AG04450 (cell line): ENCODE measurements around the gene TMTC4. TPM values are rescaled to one million over a fixed set of nuclear protein-coding genes. Genes with fewer than 3 reads are reported as not detected.
"Not testable (repeated sequence)": the region's sequence is repeated elsewhere in the genome, so short reads cannot be mapped to it uniquely, and the experiment has no call there.

ENCODE experiments used
- CTCF ChIA-PET: fragments of 300-600, 350-600 bp; formaldehyde crosslinking; extraction: SDS; loops from one replicate; lab custom pipeline; 2022; ENCODE audit warnings: antibody characterized with exemption, inconsistent platforms; lab: Charles Lee
- POLR2A ChIA-PET: fragments of 350-600 bp; formaldehyde crosslinking; extraction: SDS; loops from one replicate; lab custom pipeline; 2021; ENCODE audit warnings: antibody characterized with exemption, inconsistent platforms; lab: Yijun Ruan, JAX
- DNase-seq: peaks from one replicate; pipeline ENCODE4 v3.0.0-alpha.2; 2011; ENCODE audit warnings: low read depth, low spot score
- H3K27ac ChIP-seq: one replicate; pipeline ENCODE4 v1.5.1; 2012; ENCODE audit warnings: low read depth, low read length, control low read depth
- H3K27me3 ChIP-seq: one replicate; pipeline ENCODE4 v1.6.0; 2012; ENCODE audit warnings: low read length; ENCODE audit not compliant: control insufficient read depth, insufficient read depth
- H3K4me3 ChIP-seq: 2 replicates; pipeline ENCODE4 v1.5.1; 2011; ENCODE audit warnings: mild to moderate bottlenecking, low read depth, low read length, control low read depth
- H3K9me3 ChIP-seq: 2 replicates; pipeline ENCODE4 v1.5.1; 2012; ENCODE audit warnings: low read length; ENCODE audit not compliant: control insufficient read depth, insufficient read depth
- polyA plus RNA-seq: library from polyadenylated mRNA; depleted of rRNA; stranded (reverse); fragments of >200 nt; gene quantifications from 2 replicates; pipeline ENCODE4 v1.2.3, GENCODE V29; 2011
- TF ChIP-seq, protein P1 (sequence below): IDR thresholded peaks from 2 replicates; pipeline ENCODE4 v1.5.1; 2011; ENCODE audit warnings: low read depth, low read length, control low read depth, inconsistent platforms

TMTC4 gene
- polyA plus RNA-seq, 1 experiment: 22.2 TPM

DNA sequence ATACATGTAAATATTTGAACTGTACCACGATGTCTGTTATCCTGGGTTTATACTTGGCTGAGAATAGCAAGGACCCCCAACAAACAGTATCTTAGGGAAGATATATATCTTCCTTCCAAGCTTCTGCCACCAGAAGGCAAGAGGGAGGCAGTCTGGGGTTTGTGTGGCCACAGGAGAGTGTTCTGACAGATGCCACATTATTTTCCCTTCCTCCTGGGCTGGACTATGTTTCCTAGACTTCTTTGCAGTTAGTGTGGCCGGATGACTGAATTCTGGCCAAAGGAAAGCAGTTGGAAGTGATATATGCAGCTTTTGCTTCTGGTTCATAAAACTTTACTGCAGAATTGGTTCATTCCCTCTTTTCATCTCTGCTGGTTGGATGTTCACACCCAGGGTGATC is 39.9 kb upstream of the TMTC4 start:
- DNase-seq: no peak
- POLR2A ChIA-PET: no interaction called here
- Histone ChIP-seq H3K27ac (no peak overlapping the region), H3K27me3 (peaks cover 3% of the 10 kb centered on the region), H3K4me3 (no peak overlapping the region), H3K9me3 (no peaks in the 10 kb centered on the region)
- TF ChIP-seq, protein P1, sequence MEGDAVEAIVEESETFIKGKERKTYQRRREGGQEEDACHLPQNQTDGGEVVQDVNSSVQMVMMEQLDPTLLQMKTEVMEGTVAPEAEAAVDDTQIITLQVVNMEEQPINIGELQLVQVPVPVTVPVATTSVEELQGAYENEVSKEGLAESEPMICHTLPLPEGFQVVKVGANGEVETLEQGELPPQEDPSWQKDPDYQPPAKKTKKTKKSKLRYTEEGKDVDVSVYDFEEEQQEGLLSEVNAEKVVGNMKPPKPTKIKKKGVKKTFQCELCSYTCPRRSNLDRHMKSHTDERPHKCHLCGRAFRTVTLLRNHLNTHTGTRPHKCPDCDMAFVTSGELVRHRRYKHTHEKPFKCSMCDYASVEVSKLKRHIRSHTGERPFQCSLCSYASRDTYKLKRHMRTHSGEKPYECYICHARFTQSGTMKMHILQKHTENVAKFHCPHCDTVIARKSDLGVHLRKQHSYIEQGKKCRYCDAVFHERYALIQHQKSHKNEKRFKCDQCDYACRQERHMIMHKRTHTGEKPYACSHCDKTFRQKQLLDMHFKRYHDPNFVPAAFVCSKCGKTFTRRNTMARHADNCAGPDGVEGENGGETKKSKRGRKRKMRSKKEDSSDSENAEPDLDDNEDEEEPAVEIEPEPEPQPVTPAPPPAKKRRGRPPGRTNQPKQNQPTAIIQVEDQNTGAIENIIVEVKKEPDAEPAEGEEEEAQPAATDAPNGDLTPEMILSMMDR: no peak
- CTCF ChIA-PET: no interaction called here

DNA sequence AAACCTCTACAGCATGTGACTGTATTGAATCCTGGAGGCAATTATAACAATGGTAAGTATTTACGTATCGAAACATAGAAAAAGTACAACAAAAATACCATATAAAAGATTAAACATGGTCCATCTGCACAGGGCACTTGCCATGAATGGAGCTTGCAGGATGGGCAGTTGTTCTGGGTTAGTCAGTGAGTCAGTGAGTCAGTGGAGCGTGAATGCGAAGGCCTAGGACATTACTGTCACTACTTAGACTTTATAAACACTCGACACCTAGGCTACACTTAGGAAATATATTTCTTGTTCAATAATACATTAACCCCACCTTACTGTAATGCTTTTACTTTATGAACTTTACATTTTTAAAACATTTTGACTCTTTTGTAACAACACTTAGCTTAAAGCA is 35.6 kb upstream of the TMTC4 start:
- ChIA-PET POLR2A (no interaction called here), CTCF (interaction anchor here (0.6 to 2.4 kb wide), 2 partner anchors 12 to 16 kb away, joined by 3 to 10 read pairs; no protein-coding TSS in a partner anchor)
- H3K4me3 ChIP-seq: no peak overlapping the region
- no peak for DNase-seq
- TF ChIP-seq, protein P1: no peak
- no peak overlapping the region for H3K27ac ChIP-seq
- no peaks in the 10 kb centered on the region for H3K9me3 ChIP-seq
- H3K27me3 ChIP-seq: peaks cover 3% of the 10 kb centered on the region

DNA sequence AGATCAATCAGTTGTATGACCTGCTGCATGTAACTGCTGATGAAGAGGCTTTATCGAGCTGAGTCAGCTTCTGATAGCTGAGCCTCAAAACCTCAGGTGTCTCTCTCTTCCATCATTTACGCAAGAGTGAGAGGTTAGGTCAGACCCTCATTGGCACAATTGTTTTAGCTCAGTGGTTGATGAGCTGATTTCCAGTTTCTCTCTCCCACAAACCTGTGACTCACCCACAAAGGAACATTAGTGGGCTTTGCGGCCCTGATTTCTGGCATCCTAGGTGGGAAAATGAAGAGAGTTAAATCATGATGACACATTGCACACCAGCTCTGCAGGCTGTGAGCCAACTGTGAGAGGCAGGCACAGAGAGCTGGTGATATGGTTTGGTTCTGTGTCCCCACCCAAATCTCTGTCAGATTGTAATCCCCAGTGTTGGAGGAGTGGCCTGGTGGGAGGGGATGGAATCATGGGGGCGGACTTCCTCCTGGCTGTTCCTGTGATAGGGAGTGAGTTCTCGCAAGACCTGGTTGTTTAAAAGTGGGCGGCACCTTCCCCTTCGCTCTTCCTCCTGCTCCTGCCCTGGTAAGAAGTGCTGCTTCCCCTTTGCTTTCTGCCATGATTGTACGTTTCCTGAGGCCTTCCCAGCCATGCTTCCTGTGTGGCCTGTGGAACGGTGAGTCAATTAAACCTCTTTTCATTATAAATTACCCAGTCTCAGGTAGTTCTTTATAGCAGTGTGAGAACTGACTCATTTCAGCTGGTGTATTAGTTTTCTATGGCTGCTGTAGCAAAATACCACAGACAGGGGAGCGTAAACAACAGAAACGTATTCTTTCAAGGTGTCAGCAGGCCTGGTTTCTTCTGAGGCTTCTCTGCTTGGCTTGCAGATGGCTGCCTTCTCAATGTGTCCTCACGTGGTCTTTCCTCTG is 33.5 kb upstream of the TMTC4 start:
- peaks cover 2% of the 10 kb centered on the region for H3K27me3 ChIP-seq
- H3K27ac ChIP-seq: no peak overlapping the region
- TF ChIP-seq, protein P1: no peak
- CTCF ChIA-PET: interaction anchor here (0.5 to 2.9 kb wide), 5 partner anchors 13 to 96 kb away, joined by 3 to 10 read pairs (median 5); no protein-coding TSS in a partner anchor
- no peak for DNase-seq
- POLR2A ChIA-PET: no interaction called here
- no peaks in the 10 kb centered on the region for H3K9me3 ChIP-seq
- no peak overlapping the region for H3K4me3 ChIP-seq

DNA sequence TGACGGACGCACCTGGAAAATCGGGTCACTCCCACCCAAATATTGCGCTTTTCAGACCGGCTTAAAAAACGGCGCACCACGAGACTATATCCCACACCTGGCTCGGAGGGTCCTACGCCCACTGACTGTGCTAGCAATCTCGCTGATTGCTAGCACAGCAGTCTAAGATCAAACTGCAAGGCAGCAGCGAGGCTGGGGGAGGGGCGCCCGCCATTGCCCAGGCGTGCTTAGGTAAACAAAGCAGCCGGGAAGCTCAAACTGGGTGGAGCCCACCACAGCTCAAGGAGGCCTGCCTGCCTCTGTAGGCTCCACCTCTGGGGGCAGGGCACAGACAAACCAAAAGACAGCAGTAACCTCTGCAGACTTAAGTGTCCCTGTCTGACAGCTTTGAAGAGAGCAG is 23.7 kb upstream of the TMTC4 start:
- DNase-seq, H3K4me3 ChIP-seq, POLR2A ChIA-PET, H3K27me3 ChIP-seq, CTCF ChIA-PET, H3K27ac ChIP-seq, H3K9me3 ChIP-seq: not testable (repeated sequence)

DNA sequence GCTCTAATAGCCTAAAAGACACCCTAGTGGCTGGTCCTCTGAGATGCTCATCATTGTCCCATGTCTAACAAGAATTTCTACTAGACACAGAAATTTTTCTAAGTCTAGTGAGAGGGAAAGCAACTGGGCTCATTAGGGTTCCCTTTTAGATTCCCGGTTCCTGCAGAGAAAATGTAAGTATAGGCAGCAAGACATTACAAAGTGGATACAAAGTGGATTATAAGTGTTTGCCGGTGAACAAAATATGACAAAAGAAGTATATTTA is 20.8 kb upstream of the TMTC4 start:
- TF ChIP-seq, protein P1: no peak
- H3K27ac ChIP-seq: no peak overlapping the region
- ChIA-PET POLR2A (no interaction called here), CTCF (interaction anchor here (0.6 to 2.1 kb wide), 6 partner anchors 8 to 432 kb away, joined by 3 to 9 read pairs (median 4); no protein-coding TSS in a partner anchor)
- no peaks in the 10 kb centered on the region for H3K27me3 ChIP-seq
- no peak for DNase-seq
- H3K4me3 ChIP-seq: no peak overlapping the region
- H3K9me3 ChIP-seq: peaks cover 2% of the 10 kb centered on the region; the same call in 1 of the 2 replicates
